GM12878 (cell line): Measurements from ENCODE around the gene LDB3. TPM values are rescaled to one million over a fixed set of nuclear protein-coding genes. Genes with fewer than 3 reads are reported as not detected.

Experiments
- ATAC-seq: fragments of 200-7000 bp; cut with Tn5 transposase; 3 replicates; pipeline ENCODE4 v1.9.1; 2020; ENCODE audit warnings: mild to moderate bottlenecking, moderate library complexity
- BruUV-seq: library from RNA; stranded (reverse); fragments of 400-500 nt; replicated peaks from 2 replicates; lab custom pipeline; 2021; lab: Mats Ljungman, UMichigan
- CTCF ChIA-PET: fragments of 300-600 bp; sonication (Branson Sonifier 250); formaldehyde crosslinking; extraction: SDS; loops from one replicate; lab custom pipeline; 2021; ENCODE audit warnings: inconsistent platforms; lab: Yijun Ruan, JAX
- POLR2A ChIA-PET: fragments of 350-600 bp; formaldehyde crosslinking; extraction: SDS; loops from one replicate; lab custom pipeline; 2021; ENCODE audit warnings: inconsistent platforms; lab: Charles Lee
- RAD21 ChIA-PET: fragments of 300-600 bp; sonication (Branson Sonifier 250); formaldehyde crosslinking; loops from one replicate; lab custom pipeline; 2023; ENCODE audit warnings: antibody characterized with exemption; ENCODE audit not compliant: unreplicated experiment; lab: Charles Lee
- SMC1A ChIA-PET: fragments of 300-600 bp; sonication (Branson Sonifier 250); formaldehyde crosslinking; loops from one replicate; lab custom pipeline; 2023; ENCODE audit not compliant: unreplicated experiment, uncharacterized antibody; lab: Charles Lee
- DNase-seq: peaks from one replicate; pipeline ENCODE4 v3.0.0-alpha.2; 2011; ENCODE audit warnings: low read depth, low spot score
- FAIRE-seq: peaks from 3 replicates; lab custom pipeline; 2011; peaks lifted over from hg19 to GRCh38; lab: Jason Lieb, UNC
- H2AFZ ChIP-seq: 2 replicates; pipeline ENCODE4 v1.6.0; 2011; ENCODE audit warnings: low read depth, low read length, control low read depth; ENCODE audit not compliant: control insufficient read depth
- H3K27ac ChIP-seq: 2 replicates; pipeline ENCODE4 v1.5.1; 2011; ENCODE audit warnings: control low read depth; ENCODE audit not compliant: control insufficient read depth, insufficient read depth
- H3K27me3 ChIP-seq, 2 experiments: replicated peaks in 1 of 2; 2 replicates each; pipeline versions ENCODE4 v1.6.0 to v1.6.1; 2011; ENCODE audit warnings: low read length in 1 of 2; ENCODE audit not compliant: control insufficient read depth in 2 of 2, insufficient read depth in 2 of 2
- H3K36me3 ChIP-seq, 2 experiments: 2 replicates each; pipeline ENCODE4 v1.5.1; 2011; ENCODE audit warnings: low read length in 1 of 2; ENCODE audit not compliant: control insufficient read depth in 2 of 2, insufficient read depth in 2 of 2
- H3K4me1 ChIP-seq: 2 replicates; pipeline ENCODE4 v1.6.1; 2011; ENCODE audit warnings: mild to moderate bottlenecking, low read length, moderate library complexity, mixed read lengths; ENCODE audit not compliant: control insufficient read depth, insufficient read depth
- H3K4me2 ChIP-seq: 2 replicates; pipeline ENCODE4 v1.6.0; 2011; ENCODE audit warnings: control low read depth; ENCODE audit not compliant: control insufficient read depth, insufficient read depth
- H3K4me3 ChIP-seq: fragments of 200-600 bp; sonication (generic); 2 replicates; pipeline ENCODE4 v1.5.1; 2016
- H3K79me2 ChIP-seq: 2 replicates; pipeline ENCODE4 v1.6.0; 2011; ENCODE audit warnings: low read length; ENCODE audit not compliant: control insufficient read depth, insufficient read depth
- H3K9ac ChIP-seq: 2 replicates; pipeline ENCODE4 v1.8.0; 2011; ENCODE audit warnings: low read length, control low read depth, mixed read lengths; ENCODE audit not compliant: control insufficient read depth, insufficient read depth
- H3K9me3 ChIP-seq: replicated peaks from 3 replicates; pipeline ENCODE4 v1.5.1; 2011; ENCODE audit warnings: mild to moderate bottlenecking, low read length; ENCODE audit not compliant: control insufficient read depth, insufficient read depth
- H4K20me1 ChIP-seq: 2 replicates; pipeline ENCODE4 v1.6.0; 2011; ENCODE audit not compliant: control insufficient read depth, insufficient read depth
- ASH2L ChIP-seq: fragments of 300-600, 200-600 bp; sonication (generic); IDR thresholded peaks from 2 replicates; pipeline ENCODE4 v1.6.1; 2017; ENCODE audit warnings: low read depth, mild to moderate bottlenecking, borderline replicate concordance
- BCLAF1 ChIP-seq: fragments of 450-650 bp; IDR thresholded peaks from 2 replicates; pipeline ENCODE4 v1.6.1; 2017; ENCODE audit warnings: antibody characterized with exemption, mild to moderate bottlenecking, moderate library complexity
- PKNOX1 ChIP-seq: fragments of 450-650 bp; IDR thresholded peaks from 2 replicates; pipeline ENCODE4 v1.6.1; 2016; ENCODE audit warnings: mild to moderate bottlenecking
- POU2F2 ChIP-seq: IDR thresholded peaks from 3 replicates; pipeline ENCODE4 v1.6.1; 2011; ENCODE audit warnings: low read depth, mild to moderate bottlenecking, low read length, borderline replicate concordance
- STAT3 ChIP-seq: IDR thresholded peaks from 2 replicates; pipeline ENCODE4 v1.6.1; 2011; ENCODE audit warnings: low read depth, low read length, improper control_type of control experiment
- WGBS: methylation state at CpG from one replicate; pipeline ENCODE4 v1.1.6; 2016; ENCODE audit warnings: low lambda C conversion rate; ENCODE audit not compliant: insufficient replicate concordance, insufficient coverage; ENCODE audit errors: missing lambda C conversion rate; 5-methylcytosine and 5-hydroxymethylcytosine counted together
- in situ Hi-C: fragments of 300-500 bp; cut with MboI; formaldehyde crosslinking; loops from 9 replicates; pipeline ENCODE4 v1.14.3; 2018; ENCODE audit warnings: mixed read lengths
- intact Hi-C: fragments of 100-400 bp; cut with micrococcal nuclease; formaldehyde crosslinking; loops from one replicate; pipeline ENCODE4 v1.14.2; 2022; ENCODE audit not compliant: unreplicated experiment
- polyA plus RNA-seq, 11 experiments: library from polyadenylated mRNA; depleted of rRNA in 4 of 11; unstranded in 6 of 11; stranded (reverse) in 5 of 11; fragments of >200 nt; fragmentation: Nextera tagmentation in 4 of 11; fragmentation: Illumina TruSeq in 1 of 11; extraction: Ambion mirVana in 4 of 11; extraction: Trizol in 1 of 11; gene quantifications; 1 replicate in 1 of 11; 2 replicates in 10 of 11; pipeline versions ENCODE4 v1.2.1 to v1.2.3, GENCODE V29; 2011 to 2016; ENCODE audit warnings: inconsistent platforms in 2 of 11, missing spikeins in 2 of 11, low read depth in 1 of 11
- total RNA-seq, 4 experiments: library from RNA; depleted of rRNA in 3 of 4; stranded (reverse); fragments of >200 nt in 3 of 4; fragmentation: Illumina TruSeq in 1 of 4; extraction: Trizol in 1 of 4; gene quantifications; 2 replicates each; pipeline versions ENCODE4 v1.2.1 to v1.2.3, GENCODE V29; 2013 to 2021

LDB3 gene
- total and polyA plus RNA-seq, 10 of the 15 experiments (the other 5 are each of a cell fraction or from before 2014, with no cell fraction given): 0.02 to 0.07 (median 0.04) TPM; not detected in 1

GRCh38 chr10:86685416-86685815 lies 17.1 kb downstream of the LDB3 start:
- Histone ChIP-seq H4K20me1 (no peaks in the 10 kb centered on the region), H3K36me3 (no peaks in the 10 kb centered on the region), H3K79me2 (no peaks in the 10 kb centered on the region), H3K9me3 (no peaks in the 10 kb centered on the region), H2AFZ (no peak overlapping the region), H3K27me3 (no peaks in the 10 kb centered on the region; a peak in 1 of 4 replicates), H3K4me2 (no peak overlapping the region), H3K9ac (no peak overlapping the region), H3K4me3 (no peak overlapping the region), H3K27ac (no peak overlapping the region), H3K4me1 (no peaks in the 10 kb centered on the region)
- RAD21 ChIA-PET: no interaction called here
- DNase-seq (no peak), FAIRE-seq (no peak), ATAC-seq (no peak)
- intact Hi-C loops: no loop called here
- WGBS: 72% methylated on average over 9 of the region's 9 CpGs
- SMC1A ChIA-PET: interaction anchor here (2.8 to 3.0 kb wide), 2 partner anchors 14 to 43 kb away, joined by 7 to 17 read pairs; no protein-coding TSS in a partner anchor
- CTCF ChIA-PET: interaction anchor here (1.2 to 1.9 kb wide), 4 partner anchors 9 to 93 kb away, joined by 3 to 17 read pairs (median 7); no protein-coding TSS in a partner anchor
- in situ Hi-C loops: no loop called here
- POLR2A ChIA-PET: no interaction called here
- TF ChIP-seq PKNOX1: no peak
- TF ChIP-seq STAT3: no peak
- TF ChIP-seq ASH2L: no peak
- TF ChIP-seq BCLAF1: no peak
- TF ChIP-seq POU2F2: no peak
- no TSS peak for BruUV-seq
